ENCODE results near the gene SPACA4. TPM values are rescaled to one million over a fixed set of nuclear protein-coding genes. Genes with fewer than 3 reads are reported as not detected.
A peak's percentile ranks its signal among the peaks of the same experiment; 100 is the strongest.
"Not testable (repeated sequence)": the region's sequence is repeated elsewhere in the genome, so short reads cannot be mapped to it uniquely, and the experiment has no call there.

SPACA4 gene
- polyA plus RNA-seq, 5 donors, result 0.11 to 0.76 (median 0.32) TPM

GRCh38 chr19:48618278-48618915 lies 11.9 kb downstream of the SPACA4 start:
- no peak for DNase-seq

DNA sequence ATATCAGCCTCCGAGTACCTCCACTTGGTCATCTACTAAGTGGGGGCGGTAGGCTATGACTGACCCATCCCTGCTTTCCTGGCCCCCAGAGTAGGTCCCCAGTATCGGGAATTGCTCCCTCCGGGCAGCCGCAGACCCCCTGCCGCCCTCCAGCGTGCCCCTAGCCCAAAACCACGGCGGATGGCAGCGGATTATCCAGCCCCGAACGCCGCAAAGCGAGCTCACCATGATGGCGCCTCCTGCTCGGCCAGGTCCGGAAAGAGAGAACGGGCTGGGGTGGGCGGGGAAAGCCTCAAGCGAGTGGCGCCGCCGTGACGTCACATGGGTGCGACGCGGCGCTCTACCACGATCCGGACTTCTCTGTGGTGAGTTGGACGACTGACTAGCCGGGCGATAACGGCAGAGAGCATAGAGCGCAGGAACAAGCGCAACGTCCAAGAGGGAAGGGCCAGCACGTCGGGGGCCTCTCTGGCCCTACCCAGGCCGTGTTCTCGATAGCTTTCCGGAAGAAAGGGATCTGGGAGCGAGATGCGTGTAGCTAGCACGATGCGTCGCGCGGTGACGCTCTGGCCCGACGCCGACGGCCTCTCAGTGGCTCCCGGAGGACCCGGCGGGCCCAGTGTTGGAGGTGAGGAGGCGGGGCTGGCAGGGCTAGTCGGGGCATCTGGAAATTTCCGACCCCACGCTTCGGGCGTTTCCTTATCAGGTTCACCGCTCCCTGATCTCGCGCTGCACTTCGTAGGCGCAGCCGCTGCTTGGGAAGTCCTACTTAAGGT lies 12.6 kb downstream of the SPACA4 start, which contains the start of the genes RPL18 and SPHK2:
Gene RPL18, minus strand, starts transcription at position 263 of the 776 bp plus-strand sequence. Its CDS starts 35 bp downstream, at position 228.
Gene SPHK2, plus strand, starts transcription at position 591 of the 776 bp plus-strand sequence. CDS start 1,009 bp downstream, outside the sequence.
- peak; percentile 100 for DNase-seq

DNA sequence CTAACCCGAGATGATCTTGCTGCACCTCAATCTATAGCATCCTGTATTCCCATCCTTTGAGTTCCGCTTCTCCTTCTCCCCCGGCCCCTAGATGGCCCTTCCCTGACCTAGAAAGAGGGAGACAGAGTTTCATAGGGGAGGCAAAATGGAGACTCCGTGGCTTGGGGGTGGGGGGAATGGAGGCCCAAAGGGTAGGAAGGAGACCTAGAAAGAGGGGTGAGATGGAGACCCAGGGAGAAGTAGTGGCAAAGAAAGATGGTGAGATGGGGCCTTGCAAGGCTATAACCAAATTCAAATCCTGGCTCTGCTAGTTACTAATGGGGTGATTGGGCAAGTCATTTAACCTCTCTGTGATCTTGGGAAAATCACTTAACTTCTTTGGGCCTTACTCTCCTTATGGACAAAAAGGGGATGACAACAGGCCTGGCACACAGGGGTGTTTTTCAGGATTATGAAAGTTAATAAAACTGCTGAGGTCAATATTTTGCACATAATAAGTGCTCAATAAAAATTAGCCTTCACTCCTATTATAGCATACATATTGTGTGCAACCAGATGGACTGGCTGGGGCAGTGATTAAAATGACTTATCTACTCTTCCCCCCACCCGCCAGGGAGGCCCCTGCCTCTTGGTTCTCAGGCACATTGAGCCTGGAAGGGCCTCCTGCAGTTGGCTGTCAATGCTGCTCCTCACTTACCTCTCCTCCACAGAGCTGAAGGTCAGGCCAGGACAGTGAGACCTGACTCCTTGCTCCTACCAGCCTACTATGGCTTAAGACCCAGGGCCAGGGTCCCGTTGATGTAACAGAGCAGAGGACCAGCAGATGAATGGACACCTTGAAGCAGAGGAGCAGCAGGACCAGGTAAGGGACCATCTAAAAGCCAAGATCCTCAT lies 13.4 kb downstream of the SPACA4 start:
- DNase-seq, result no peak

- no peak for DNase-seq
Observed at GRCh38 chr19:48623556-48624066, 17.1 kb downstream of the SPACA4 start.

- peak; percentile 97 to 98 for DNase-seq
Observed at GRCh38 chr19:48624067-48624594, 17.6 kb downstream of the SPACA4 start.

DNA sequence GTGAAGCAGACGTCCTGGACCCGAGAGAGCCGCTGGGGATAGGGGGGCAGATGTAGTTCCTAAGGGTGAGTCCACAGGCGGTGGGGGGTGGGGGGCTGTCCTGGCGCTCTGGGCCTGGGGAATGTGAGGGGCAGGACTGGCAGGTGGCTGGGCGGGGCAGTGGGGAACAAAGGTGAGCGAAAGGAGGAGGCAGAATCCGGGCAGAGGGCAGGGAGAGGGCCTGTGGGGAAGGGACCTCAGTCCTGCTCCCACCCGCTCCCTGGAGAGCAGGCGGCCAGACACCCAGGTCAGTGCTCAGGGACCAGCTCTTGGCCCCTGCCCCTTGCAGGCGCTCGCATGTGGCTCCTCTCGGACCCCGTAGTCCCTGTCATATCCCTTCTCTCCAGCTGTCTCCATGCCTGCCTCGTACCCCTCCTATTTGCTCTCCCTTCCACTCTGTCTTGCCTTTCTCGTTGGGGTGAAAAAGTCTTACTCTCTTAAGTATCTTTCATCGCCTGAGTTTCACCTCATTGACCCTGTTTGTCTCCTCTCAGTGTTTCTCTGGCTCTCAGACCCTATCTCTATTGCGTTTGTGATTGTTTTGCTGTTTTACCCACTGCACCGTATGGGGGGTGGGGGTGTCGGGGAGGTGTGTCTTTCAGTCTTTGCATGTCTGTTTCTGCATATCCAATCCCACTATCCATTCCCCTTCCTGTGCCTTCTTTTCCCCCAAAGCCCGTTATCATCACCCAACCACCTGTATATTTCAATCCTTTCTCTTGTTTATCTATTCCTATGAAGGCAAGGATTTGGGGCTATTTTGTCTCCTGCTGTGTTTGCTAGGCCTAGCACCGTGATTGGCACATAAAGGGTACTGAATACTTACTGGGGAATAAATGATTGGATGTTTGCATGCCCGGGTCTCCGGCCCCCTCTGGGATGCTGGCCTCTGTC lies 18.5 kb downstream of the SPACA4 start:
- no peak for DNase-seq

GRCh38 chr19:48625891-48626327 lies 19.4 kb downstream of the SPACA4 start:
- no peak for DNase-seq

DNA sequence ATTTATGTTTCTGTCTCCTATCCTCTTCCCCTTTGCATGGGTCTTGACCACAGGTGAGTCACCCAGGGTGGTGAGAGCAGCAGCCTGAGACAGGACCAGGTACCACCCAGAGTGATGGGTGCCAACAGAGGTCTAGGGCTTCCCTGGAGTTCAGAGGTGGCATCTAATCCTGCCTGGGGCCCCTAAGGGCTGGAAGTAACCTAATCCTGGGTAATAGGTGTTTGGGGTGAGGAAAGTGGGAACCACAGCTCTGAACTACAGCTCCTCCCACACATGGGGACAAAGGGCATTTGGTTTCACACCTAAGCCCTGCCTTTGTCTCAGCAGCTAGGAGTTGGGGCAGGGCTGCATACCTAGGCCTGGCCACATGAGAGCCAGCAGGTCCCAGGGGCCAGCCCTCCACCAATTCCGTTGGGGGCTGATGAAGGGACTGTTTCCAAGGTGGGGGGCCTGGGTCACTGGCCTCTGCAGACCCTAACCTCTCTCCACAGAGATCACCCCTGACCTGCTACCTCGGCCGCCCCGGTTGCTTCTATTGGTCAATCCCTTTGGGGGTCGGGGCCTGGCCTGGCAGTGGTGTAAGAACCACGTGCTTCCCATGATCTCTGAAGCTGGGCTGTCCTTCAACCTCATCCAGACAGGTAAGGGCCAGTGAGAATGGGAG lies 20.8 kb downstream of the SPACA4 start:
- DNase-seq, result no peak

- DNase-seq, result no peak
Observed at GRCh38 chr19:48627865-48628314, 21.3 kb downstream of the SPACA4 start.

DNA sequence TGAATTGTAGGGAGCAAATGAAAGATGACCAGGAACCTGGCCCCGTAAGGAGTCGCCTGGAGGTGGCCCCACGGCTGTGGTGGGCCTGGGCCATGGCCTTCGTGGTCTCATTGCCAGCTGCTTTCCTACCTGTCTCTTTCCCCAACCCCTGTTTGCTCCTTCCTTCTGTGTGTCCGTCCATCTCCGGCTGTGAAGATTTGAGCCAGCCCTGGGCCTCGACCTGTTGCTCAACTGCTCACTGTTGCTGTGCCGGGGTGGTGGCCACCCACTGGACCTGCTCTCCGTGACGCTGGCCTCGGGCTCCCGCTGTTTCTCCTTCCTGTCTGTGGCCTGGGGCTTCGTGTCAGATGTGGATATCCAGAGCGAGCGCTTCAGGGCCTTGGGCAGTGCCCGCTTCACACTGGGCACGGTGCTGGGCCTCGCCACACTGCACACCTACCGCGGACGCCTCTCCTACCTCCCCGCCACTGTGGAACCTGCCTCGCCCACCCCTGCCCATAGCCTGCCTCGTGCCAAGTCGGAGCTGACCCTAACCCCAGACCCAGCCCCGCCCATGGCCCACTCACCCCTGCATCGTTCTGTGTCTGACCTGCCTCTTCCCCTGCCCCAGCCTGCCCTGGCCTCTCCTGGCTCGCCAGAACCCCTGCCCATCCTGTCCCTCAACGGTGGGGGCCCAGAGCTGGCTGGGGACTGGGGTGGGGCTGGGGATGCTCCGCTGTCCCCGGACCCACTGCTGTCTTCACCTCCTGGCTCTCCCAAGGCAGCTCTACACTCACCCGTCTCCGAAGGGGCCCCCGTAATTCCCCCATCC lies 22.1 kb downstream of the SPACA4 start:
- no peak for DNase-seq

GRCh38 chr19:48629297-48629598 lies 22.7 kb downstream of the SPACA4 start:
- no peak for DNase-seq

DNA sequence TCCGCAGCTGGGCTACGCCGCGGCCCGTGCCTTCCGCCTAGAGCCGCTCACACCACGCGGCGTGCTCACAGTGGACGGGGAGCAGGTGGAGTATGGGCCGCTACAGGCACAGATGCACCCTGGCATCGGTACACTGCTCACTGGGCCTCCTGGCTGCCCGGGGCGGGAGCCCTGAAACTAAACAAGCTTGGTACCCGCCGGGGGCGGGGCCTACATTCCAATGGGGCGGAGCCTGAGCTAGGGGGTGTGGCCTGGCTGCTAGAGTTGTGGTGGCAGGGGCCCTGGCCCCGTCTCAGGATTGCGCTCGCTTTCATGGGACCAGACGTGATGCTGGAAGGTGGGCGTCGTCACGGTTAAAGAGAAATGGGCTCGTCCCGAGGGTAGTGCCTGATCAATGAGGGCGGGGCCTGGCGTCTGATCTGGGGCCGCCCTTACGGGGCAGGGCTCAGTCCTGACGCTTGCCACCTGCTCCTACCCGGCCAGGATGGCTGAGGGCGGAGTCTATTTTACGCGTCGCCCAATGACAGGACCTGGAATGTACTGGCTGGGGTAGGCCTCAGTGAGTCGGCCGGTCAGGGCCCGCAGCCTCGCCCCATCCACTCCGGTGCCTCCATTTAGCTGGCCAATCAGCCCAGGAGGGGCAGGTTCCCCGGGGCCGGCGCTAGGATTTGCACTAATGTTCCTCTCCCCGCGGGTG lies 23.2 kb downstream of the SPACA4 start:
- DNase-seq, result no peak

GRCh38 chr19:48630296-48631063 lies 23.9 kb downstream of the SPACA4 start:
- DNase-seq, result no peak

GRCh38 chr19:48631225-48631624 lies 24.7 kb downstream of the SPACA4 start:
- DNase-seq, result no peak

DNA sequence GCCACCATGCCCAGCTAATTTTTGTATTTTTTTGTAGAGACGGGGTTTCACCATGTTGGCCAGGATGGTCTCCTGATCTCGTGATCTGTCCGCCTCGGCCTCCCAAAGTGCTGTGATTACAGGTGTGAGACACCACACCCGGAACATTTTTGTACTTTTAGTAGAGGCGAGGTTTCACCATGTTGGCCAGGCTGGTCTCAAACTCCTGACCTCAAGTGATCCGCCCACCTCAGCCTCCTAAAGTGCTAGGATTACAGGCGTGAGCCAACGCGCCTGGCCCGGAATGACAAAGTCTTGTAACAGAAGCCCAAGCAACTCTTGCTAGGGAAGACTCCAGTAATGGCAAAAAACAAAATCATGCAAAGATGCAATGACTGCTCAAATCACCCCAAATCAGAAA lies 25.7 kb downstream of the SPACA4 start:
- not testable (repeated sequence) for DNase-seq

- DNase-seq, result no peak
Observed at GRCh38 chr19:48632692-48633147, 26.2 kb downstream of the SPACA4 start.
